CD4-positive, alpha-beta T cell treated with Interleukin-6 at 100 ng/mL for 8 hours (primary cell): ENCODE results near the gene PPP1R26.

Experiments used
- DNase-seq: peaks from one replicate; pipeline ENCODE4 v3.0.0-alpha.2; 2020; ENCODE audit warnings: mixed read lengths, low spot score

Gene PPP1R26

DNA sequence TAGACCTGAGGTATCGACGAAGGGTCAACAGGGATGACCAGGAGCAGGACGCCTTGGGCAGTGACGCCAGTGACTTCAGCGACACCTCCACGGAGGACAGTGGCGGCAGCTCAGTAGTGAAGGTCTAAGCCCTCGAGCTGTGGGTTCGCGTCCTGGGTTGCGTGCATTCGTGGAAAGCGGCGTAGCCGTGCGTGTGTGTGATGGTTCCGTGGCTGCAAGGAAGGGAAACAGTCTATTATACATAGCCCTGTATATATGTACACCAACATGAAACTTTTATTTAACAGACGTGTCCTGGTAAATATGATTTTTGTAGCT, 8.4 kb downstream of the PPP1R26 start:
- DNase-seq: no peak

DNA sequence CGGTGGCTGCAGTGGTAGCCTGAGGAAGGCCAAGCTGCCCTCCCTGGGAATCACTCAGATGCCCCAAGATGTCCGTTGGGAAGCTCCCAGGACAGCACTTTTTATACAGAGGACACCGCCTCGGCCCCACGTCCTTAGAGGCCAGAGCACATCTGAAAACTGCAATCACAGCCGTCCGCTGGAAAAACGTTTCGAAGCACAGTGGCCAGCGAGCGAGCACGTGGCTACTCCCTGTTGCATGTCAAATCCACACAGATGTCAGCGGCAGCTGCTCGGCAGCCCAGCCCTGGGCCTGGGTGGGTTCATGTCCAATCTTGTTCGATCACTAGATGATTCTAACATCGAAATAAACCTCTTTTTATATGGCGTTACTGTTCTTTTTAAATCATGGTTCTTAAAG, 8.9 kb downstream of the PPP1R26 start:
- no peak for DNase-seq

DNA sequence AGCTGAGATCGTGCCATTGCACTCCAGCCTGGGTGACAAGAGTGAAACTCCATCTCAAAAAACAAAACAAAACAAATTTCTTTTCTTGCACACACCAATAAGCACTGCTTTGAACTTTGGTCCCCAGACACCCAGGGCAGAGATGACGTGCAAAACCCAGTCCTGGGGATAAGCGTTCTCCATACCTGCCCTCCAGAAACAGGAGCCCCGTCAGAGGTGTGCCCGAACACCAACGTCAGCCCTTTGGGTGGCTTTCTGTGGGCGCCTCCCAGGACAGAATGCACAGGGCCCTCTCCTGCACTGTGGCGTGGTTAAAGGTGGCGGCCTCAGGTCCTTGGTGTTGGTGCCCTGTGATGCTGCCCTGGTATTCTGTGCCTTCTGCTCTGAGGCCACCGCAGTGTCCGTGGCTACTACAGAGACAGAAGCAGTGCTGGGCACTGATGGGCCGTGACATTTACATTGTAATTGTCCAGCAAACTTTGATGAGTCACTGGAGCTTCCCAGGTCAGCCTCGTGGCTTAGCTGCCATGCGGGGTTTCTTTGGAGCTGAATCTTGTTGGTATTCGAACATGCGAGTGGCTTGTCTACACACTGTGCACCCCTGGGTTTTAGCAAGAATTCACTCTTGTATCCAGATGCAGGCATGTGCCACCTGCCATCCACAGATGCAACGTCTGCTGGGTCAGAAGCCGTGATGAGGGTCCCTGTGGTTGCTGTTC, 9.8 kb downstream of the PPP1R26 start:
- DNase-seq: no peak

GRCh38 chr9:135490166-135490870, 10.7 kb downstream of the PPP1R26 start:
- no peak for DNase-seq

GRCh38 chr9:135490980-135491464, 11.4 kb downstream of the PPP1R26 start:
- no peak for DNase-seq

DNA sequence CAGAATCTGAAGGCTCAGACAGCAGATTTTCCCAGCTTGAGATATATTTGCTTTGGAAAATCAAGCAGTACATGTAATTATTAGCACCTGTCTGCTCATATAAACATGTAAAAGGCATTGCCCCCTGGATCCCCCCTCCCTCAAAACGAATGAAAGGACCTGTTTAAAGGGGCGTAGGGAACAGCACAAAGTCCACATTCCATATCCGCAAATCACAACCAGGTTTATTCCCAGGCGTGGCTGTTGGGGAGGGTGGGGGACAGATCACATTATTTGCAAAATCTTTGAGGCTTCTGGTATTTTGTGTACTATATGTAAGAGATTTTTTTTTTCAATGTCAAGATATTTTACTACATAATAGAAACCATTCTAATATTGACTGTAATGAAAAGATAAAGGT, 12.2 kb downstream of the PPP1R26 start:
- DNase-seq: no peak

DNA sequence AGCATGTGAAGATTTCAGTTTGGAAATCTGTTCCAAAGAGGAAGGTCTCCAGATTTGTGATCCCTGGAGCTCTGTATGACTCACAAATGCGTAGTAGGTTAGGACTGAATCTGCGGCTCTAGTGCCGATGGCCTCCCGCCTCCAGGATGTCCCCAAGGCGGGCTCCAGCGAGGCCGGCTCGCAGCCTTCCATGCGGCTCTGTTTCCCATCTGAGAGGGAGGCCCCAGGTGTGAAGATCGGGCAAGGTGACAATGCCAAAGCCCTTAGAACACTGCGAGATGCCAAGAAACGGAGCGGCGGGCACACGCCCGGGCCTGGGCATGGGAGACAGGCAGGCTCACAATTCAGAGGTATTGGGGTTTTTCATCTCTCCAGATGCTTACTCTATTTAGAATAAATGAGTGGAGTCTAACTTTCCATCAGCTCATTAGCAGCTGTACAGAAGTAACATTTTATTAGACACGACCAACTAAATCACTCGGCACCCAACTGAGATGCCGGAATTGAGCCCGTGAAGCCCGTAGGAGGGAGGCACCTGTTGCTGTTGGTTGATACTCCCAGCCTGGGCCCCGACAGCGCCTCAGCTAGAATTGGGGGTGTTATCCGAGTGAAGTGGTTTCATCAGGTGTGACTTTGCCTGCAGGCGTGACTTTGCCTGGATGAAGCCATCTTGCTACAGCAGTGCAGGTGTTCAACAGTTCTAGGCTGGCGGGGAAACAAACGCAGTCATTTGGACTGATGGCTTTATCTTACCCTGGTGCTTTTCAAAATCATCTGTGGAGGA, 13.5 kb downstream of the PPP1R26 start:
- DNase-seq: no peak

GRCh38 chr9:135494791-135495559, 15.4 kb downstream of the PPP1R26 start:
- DNase-seq: no peak

DNA sequence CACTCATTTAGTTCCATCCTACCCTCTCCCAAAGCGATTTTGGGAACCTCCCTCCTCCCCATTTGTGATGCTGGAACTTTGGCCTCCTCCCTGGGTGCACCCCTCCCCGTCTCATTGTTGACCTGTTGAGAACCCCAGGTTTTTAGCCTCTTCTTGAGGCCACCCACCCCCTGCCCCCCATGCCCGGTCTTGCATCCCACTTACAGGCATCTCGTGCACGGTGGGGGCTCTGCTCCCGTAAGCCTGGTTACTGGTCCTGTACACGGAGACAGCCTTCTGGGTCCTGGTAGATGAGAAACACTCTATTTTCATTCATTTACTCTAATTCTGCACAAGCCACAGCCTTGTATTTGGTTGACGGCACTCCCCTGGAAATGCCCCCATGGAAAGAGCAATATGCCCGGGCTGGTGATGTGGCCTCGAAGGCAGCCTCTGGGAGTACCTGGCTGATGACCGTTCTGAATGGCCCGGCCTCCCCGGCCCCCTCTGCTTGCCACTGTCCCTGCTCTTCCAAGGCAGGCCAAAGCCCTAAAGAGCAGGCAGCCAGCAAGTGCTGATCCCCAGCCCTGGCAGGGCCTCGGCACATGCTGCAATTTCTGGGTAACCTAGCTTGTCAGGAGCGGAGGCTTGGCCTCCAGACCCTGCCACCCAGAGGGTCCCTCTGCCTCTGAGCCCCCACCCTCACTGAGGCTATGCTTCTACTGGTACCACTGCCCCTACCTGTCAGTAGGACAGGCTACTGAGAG, 19.0 kb downstream of the PPP1R26 start:
- no peak for DNase-seq

- DNase-seq: peak; percentile 87
Measured at GRCh38 chr9:135499326-135500070, 19.9 kb downstream of the PPP1R26 start.

- DNase-seq: no peak
Measured at GRCh38 chr9:135500071-135500524, 20.5 kb downstream of the PPP1R26 start.

DNA sequence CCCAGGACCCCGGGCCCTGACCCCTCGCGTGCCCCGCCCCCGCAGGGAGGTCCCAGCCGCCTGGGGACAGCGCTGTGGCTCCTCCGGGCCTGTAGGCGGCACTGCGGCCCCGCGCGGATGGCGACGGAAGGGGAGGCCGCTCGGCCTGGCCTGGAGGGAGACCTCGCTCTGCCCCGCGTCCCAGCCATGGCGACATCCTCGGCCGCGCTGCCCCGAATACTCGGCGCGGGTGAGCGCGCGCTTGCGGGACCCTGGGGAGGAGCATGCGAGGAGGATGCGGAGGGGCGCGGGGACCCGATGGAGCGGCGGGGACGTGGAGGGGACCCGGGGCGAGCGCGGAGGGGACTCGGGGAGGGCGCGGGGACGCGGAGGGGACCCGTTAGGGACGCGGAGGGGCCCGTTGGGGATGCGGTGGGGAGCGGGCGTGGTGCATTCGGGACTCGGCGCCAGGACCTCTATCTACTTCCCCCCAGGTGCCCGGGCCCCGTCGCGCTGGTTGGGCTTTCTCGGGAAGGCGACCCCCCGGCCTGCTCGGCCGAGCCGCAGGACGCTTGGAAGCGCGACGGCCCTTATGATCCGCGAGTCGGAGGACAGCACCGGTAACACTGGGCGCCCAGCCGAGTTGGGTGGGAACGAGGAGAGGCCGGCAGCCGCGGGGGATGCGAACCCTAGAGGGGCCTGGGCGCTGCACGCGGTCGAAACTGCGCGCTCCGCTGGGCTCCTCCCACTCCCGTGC, 21.1 kb downstream of the PPP1R26 start, which contains the start of gene MRPS2:
MRPS2 (plus strand) TSS at position 158 of the 736 bp plus-strand sequence; CDS start at position 187, 29 bp downstream.
- DNase-seq: peak; percentile 83

GRCh38 chr9:135501261-135502167, 21.9 kb downstream of the PPP1R26 start:
- DNase-seq: peak; percentile 17

- DNase-seq: no peak
Measured at GRCh38 chr9:135502168-135502872, 22.7 kb downstream of the PPP1R26 start.

DNA sequence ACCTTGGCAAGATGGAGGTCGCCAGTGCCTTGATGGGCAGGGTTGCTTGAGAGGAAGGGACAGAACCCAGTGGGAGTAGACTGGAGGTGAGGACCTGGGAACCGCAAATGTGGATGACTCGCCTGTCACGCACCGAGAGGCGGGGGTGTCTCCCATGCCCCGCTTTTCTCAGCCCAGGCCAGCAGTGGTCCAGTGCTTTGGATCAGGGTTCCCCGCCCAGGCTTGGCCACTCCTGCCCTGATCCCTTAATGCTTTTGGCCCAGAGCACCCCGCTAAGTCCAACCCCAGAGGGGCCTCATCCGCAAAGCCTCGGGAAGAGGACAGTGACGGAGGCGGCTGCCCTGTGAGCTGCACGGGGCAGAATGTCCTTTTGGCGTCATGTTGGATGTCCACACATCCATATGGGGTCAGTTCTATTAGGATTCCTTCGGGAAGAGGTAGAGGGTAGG, 23.3 kb downstream of the PPP1R26 start:
- DNase-seq: no peak

- DNase-seq: no peak
Measured at GRCh38 chr9:135503371-135504261, 24.0 kb downstream of the PPP1R26 start.
